Activated CD4-positive, alpha-beta memory T cell treated with anti-CD3 and anti-CD28 coated beads, Interleukin-2, amount 10 ng/mL, durations not matched to agents 7 days and 5 days (primary cell): ENCODE results near the gene NOL4L. TPM values are rescaled to one million over a fixed set of nuclear protein-coding genes. Genes with fewer than 3 reads are reported as not detected.

Experiments
- CTCF ChIA-PET: fragments of 350-600 bp; sonication (Branson Sonifier 250); formaldehyde crosslinking; loops from one replicate; lab custom pipeline; 2021; ENCODE audit warnings: antibody characterized with exemption, inconsistent platforms; lab: Charles Lee
- POLR2A ChIA-PET: fragments of 350-600 bp; sonication (Branson Sonifier 250); formaldehyde crosslinking; loops from one replicate; lab custom pipeline; 2021; ENCODE audit warnings: antibody characterized with exemption; lab: Charles Lee
- DNase-seq: peaks from one replicate; pipeline ENCODE4 v3.0.0-alpha.2; 2020
- H3K27ac Mint-ChIP-seq: one replicate; pipeline ENCODE4 v1.8.0; 2021; ENCODE audit warnings: mild to moderate bottlenecking, mixed read lengths
- H3K27me3 Mint-ChIP-seq: one replicate; pipeline ENCODE4 v1.8.0; 2021; ENCODE audit warnings: mixed read lengths
- H3K36me3 Mint-ChIP-seq: one replicate; pipeline ENCODE4 v1.8.0; 2021; ENCODE audit warnings: low read depth, mixed read lengths
- H3K4me1 Mint-ChIP-seq: one replicate; pipeline ENCODE4 v1.8.0; 2021; ENCODE audit warnings: mixed read lengths
- H3K4me3 Mint-ChIP-seq: one replicate; pipeline ENCODE4 v1.8.0; 2021; ENCODE audit warnings: mild to moderate bottlenecking, mixed read lengths
- H3K9me3 Mint-ChIP-seq: one replicate; pipeline ENCODE4 v1.8.0; 2021; ENCODE audit warnings: mixed read lengths
- total RNA-seq, 2 experiments: library from RNA; stranded (reverse); gene quantifications; one replicate each; pipeline ENCODE4 v1.2.3, GENCODE V29; 2021

NOL4L gene
- total RNA-seq, 2 experiments from 2014 or later, result 17.1 to 19.1 TPM

- peak overlapping the region; percentile 49 for H3K27ac Mint-ChIP-seq
- CTCF ChIA-PET, result interaction anchor here (0.6 to 9.3 kb wide), 6 partner anchors 14 to 254 kb away, joined by 3 to 164 read pairs (median 15); no protein-coding TSS in a partner anchor
- POLR2A ChIA-PET, result interaction anchor here (1.7 to 11.6 kb wide), 3 partner anchors 13 to 128 kb away, joined by 3 to 204 read pairs (median 14); no protein-coding TSS in a partner anchor
- H3K4me3 Mint-ChIP-seq, result no peak overlapping the region
- H3K9me3 Mint-ChIP-seq, result no peaks in the 10 kb centered on the region
- no peak for DNase-seq
- no peaks in the 10 kb centered on the region for H3K27me3 Mint-ChIP-seq
- peaks cover 50% of the 10 kb centered on the region for H3K4me1 Mint-ChIP-seq
- H3K36me3 Mint-ChIP-seq, result peaks cover 30% of the 10 kb centered on the region
Measured at GRCh38 chr20:32523613-32524213, 61.4 kb downstream of the NOL4L start.

- Mint-ChIP-seq H3K9me3 (no peaks in the 10 kb centered on the region), H3K27me3 (no peaks in the 10 kb centered on the region), H3K27ac (peak overlapping the region; percentile 49), H3K4me1 (peaks cover 50% of the 10 kb centered on the region), H3K36me3 (peaks cover 30% of the 10 kb centered on the region), H3K4me3 (no peak overlapping the region)
- ChIA-PET CTCF (interaction anchor here (0.6 to 9.3 kb wide), 11 partner anchors 8 to 267 kb away, joined by 3 to 164 read pairs (median 5); no protein-coding TSS in a partner anchor), POLR2A (interaction anchor here (0.9 to 11.6 kb wide), 4 partner anchors 14 to 129 kb away, joined by 3 to 204 read pairs (median 8); partner anchors contain the start of gene NOL4L)
- no peak for DNase-seq
Measured at GRCh38 chr20:32522776-32523612, 62.1 kb downstream of the NOL4L start.

GRCh38 chr20:32522526-32522775, 62.7 kb downstream of the NOL4L start:
- H3K9me3 Mint-ChIP-seq, result no peaks in the 10 kb centered on the region
- H3K27me3 Mint-ChIP-seq, result no peaks in the 10 kb centered on the region
- peaks cover 48% of the 10 kb centered on the region for H3K4me1 Mint-ChIP-seq
- H3K27ac Mint-ChIP-seq, result peak overlapping the region; percentile 70
- ChIA-PET POLR2A (interaction anchor here (0.9 to 11.6 kb wide), 4 partner anchors 15 to 129 kb away, joined by 3 to 204 read pairs (median 8); partner anchors contain the start of gene NOL4L), CTCF (interaction anchor here (0.6 to 9.3 kb wide), 10 partner anchors 8 to 267 kb away, joined by 3 to 164 read pairs (median 6); no protein-coding TSS in a partner anchor)
- no peak overlapping the region for H3K4me3 Mint-ChIP-seq
- H3K36me3 Mint-ChIP-seq, result peaks cover 30% of the 10 kb centered on the region
- no peak for DNase-seq

GRCh38 chr20:32521780-32522525, 63.2 kb downstream of the NOL4L start:
- no peaks in the 10 kb centered on the region for H3K9me3 Mint-ChIP-seq
- H3K36me3 Mint-ChIP-seq, result peaks cover 26% of the 10 kb centered on the region
- ChIA-PET POLR2A (interaction anchor here (0.9 to 11.6 kb wide), 4 partner anchors 15 to 130 kb away, joined by 3 to 204 read pairs (median 8); partner anchors contain the start of gene NOL4L), CTCF (interaction anchor here (0.6 to 9.3 kb wide), 14 partner anchors 9 to 1587 kb away, joined by 3 to 164 read pairs (median 4); no protein-coding TSS in a partner anchor)
- no peak overlapping the region for H3K4me3 Mint-ChIP-seq
- no peaks in the 10 kb centered on the region for H3K27me3 Mint-ChIP-seq
- peak overlapping the region; percentile 70 for H3K27ac Mint-ChIP-seq
- peaks cover 43% of the 10 kb centered on the region for H3K4me1 Mint-ChIP-seq
- peak; percentile 69 for DNase-seq

GRCh38 chr20:32520927-32521203, 64.3 kb downstream of the NOL4L start:
- Mint-ChIP-seq H3K27me3 (no peaks in the 10 kb centered on the region), H3K4me3 (no peak overlapping the region)

GRCh38 chr20:32519381-32519730, 65.8 kb downstream of the NOL4L start:
- Mint-ChIP-seq H3K4me1 (peaks cover 27% of the 10 kb centered on the region), H3K27ac (no peak overlapping the region), H3K9me3 (no peaks in the 10 kb centered on the region), H3K27me3 (no peaks in the 10 kb centered on the region), H3K4me3 (no peak overlapping the region), H3K36me3 (peaks cover 27% of the 10 kb centered on the region)
- no peak for DNase-seq
- ChIA-PET CTCF (interaction anchor here (0.7 to 9.3 kb wide), 3 partner anchors 18 to 134 kb away, joined by 4 to 164 read pairs (median 149); no protein-coding TSS in a partner anchor), POLR2A (interaction anchor here (11.6 kb wide), 1 partner anchor 18 kb away, joined by 204 read pairs; no protein-coding TSS in a partner anchor)

More at GRCh38 chr20:32520927-32521203, 64.3 kb downstream of the NOL4L start:
- peaks cover 21% of the 10 kb centered on the region for H3K36me3 Mint-ChIP-seq
- H3K27ac Mint-ChIP-seq, result no peak overlapping the region
- ChIA-PET POLR2A (interaction anchor here (11.6 kb wide), 1 partner anchor 16 kb away, joined by 204 read pairs; no protein-coding TSS in a partner anchor), CTCF (interaction anchor here (0.9 to 9.3 kb wide), 5 partner anchors 17 to 258 kb away, joined by 3 to 164 read pairs (median 26); no protein-coding TSS in a partner anchor)
- no peak for DNase-seq
- H3K9me3 Mint-ChIP-seq, result no peaks in the 10 kb centered on the region
- H3K4me1 Mint-ChIP-seq, result peaks cover 32% of the 10 kb centered on the region

- ChIA-PET POLR2A (interaction anchor here (11.6 kb wide), 1 partner anchor 18 kb away, joined by 204 read pairs; no protein-coding TSS in a partner anchor), CTCF (interaction anchor here (7.9 kb wide), 1 partner anchor 135 kb away, joined by 164 read pairs; no protein-coding TSS in a partner anchor)
- Mint-ChIP-seq H3K27ac (no peak overlapping the region), H3K36me3 (peaks cover 25% of the 10 kb centered on the region), H3K4me1 (peaks cover 22% of the 10 kb centered on the region), H3K4me3 (no peak overlapping the region), H3K27me3 (no peaks in the 10 kb centered on the region), H3K9me3 (no peaks in the 10 kb centered on the region)
- DNase-seq, result no peak
Measured at GRCh38 chr20:32518593-32519380, 66.3 kb downstream of the NOL4L start.

GRCh38 chr20:32517914-32518592, 67.1 kb downstream of the NOL4L start:
- H3K4me3 Mint-ChIP-seq, result no peak overlapping the region
- H3K9me3 Mint-ChIP-seq, result no peaks in the 10 kb centered on the region

GRCh38 chr20:32517518-32517873, 67.6 kb downstream of the NOL4L start:
- Mint-ChIP-seq H3K4me1 (peaks cover 14% of the 10 kb centered on the region), H3K9me3 (no peaks in the 10 kb centered on the region), H3K27ac (no peak overlapping the region), H3K4me3 (no peak overlapping the region), H3K27me3 (no peaks in the 10 kb centered on the region), H3K36me3 (peaks cover 32% of the 10 kb centered on the region)
- POLR2A ChIA-PET, result no interaction called here
- DNase-seq, result no peak
- CTCF ChIA-PET, result no interaction called here

More at GRCh38 chr20:32517914-32518592, 67.1 kb downstream of the NOL4L start:
- H3K36me3 Mint-ChIP-seq, result peaks cover 28% of the 10 kb centered on the region
- ChIA-PET CTCF (no interaction called here), POLR2A (interaction anchor here (11.6 kb wide), 1 partner anchor 19 kb away, joined by 204 read pairs; no protein-coding TSS in a partner anchor)
- no peak overlapping the region for H3K27ac Mint-ChIP-seq
- peaks cover 16% of the 10 kb centered on the region for H3K4me1 Mint-ChIP-seq
- no peaks in the 10 kb centered on the region for H3K27me3 Mint-ChIP-seq
- no peak for DNase-seq

- no peak for DNase-seq
- peaks cover 13% of the 10 kb centered on the region for H3K4me1 Mint-ChIP-seq
- no peak overlapping the region for H3K4me3 Mint-ChIP-seq
- no peaks in the 10 kb centered on the region for H3K27me3 Mint-ChIP-seq
- POLR2A ChIA-PET, result no interaction called here
- CTCF ChIA-PET, result interaction anchor here (2.2 kb wide), 1 partner anchor 136 kb away, joined by 13 read pairs; no protein-coding TSS in a partner anchor
- H3K27ac Mint-ChIP-seq, result no peak overlapping the region
- no peaks in the 10 kb centered on the region for H3K9me3 Mint-ChIP-seq
- H3K36me3 Mint-ChIP-seq, result peaks cover 32% of the 10 kb centered on the region
Measured at GRCh38 chr20:32516583-32517517, 68.3 kb downstream of the NOL4L start.
